SH-SY5Y (cell line): ENCODE data around the gene IVL.

Experiments
- GATA2 ChIP-seq: IDR thresholded peaks from 2 replicates; pipeline ENCODE4 v1.6.1; 2011; ENCODE audit warnings: mild to moderate bottlenecking, low read depth, low read length
- GATA3 ChIP-seq: IDR thresholded peaks from 2 replicates; pipeline ENCODE4 v1.6.1; 2011; ENCODE audit warnings: low read depth, mild to moderate bottlenecking, low read length, moderate library complexity

DNA sequence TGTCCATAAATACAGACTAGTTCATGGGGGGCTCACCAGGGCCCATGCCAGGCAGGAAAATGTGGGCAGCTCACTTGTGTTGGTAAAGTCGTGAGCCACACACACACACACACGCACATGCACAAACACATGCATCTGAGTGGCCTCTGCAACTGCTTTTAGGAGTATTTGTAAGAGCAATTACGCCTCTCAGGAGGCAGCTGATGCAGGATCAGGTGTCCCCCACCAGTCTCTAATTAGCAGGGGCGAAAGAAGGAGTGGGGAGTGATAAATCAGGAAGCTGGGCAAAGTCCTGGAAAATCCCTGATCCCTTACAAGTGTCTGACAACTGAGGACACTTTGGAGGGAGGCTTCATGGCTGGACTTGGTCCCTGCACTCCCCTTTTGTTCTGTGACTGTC lies 5.7 kb upstream of the IVL start:
- TF ChIP-seq GATA2 (no peak), GATA3 (no peak)
